Measurements from ENCODE around the gene MTG1.

The MTG1 gene

DNA sequence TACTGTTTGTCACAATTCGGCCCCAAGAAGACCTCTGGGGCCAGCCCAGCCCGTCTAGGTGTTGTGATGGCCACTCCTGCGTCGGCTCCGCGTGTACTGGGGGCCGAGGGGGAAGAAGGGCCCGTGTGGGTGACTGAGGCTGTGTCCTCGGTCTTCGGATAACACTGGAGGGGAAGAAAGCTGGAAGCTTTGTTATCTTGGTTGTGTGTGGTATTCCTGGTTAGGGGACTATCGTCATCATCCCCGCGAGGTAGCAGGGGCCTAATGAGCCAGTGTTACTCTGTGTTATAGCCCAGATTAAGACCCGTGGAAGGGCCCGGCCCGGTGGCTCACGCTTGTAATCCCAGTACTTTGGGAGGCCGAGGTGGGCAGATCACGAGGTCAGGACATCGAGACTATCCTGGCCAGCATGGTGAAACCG is 854 bp downstream of the MTG1 start:
- ChIA-PET CTCF (no interaction called here), POLR2A (interaction anchor here (0.7 to 1.8 kb wide), 3 partner anchors 15 to 66 kb away, joined by 3 to 8 read pairs (median 3); partner anchors contain the start of gene PAOX)
- peak; percentile 11 for DNase-seq (ENCODE audit: extremely low spot score)
- TF ChIP-seq SUZ12 (IDR thresholded peaks at IDR 0.05) (no peak), FOXA1 (IDR thresholded peaks at IDR 0.05) (no peak), L3MBTL2 (conservative IDR thresholded peaks at IDR 0.05) (no peak), TARDBP (IDR thresholded peaks at IDR 0.05) (no peak), CTBP1 (IDR thresholded peaks at IDR 0.05; ENCODE audit: borderline replicate concordance) (no peak), HDGF (IDR thresholded peaks at IDR 0.05; ENCODE audit: borderline replicate concordance) (no peak), ARNT (IDR thresholded peaks at IDR 0.05) (no peak), ELF4 (IDR thresholded peaks at IDR 0.05) (no peak), ZNF384 (IDR thresholded peaks at IDR 0.05) (no peak), SP1 (IDR thresholded peaks at IDR 0.05) (no peak), LEF1 (IDR thresholded peaks at IDR 0.05; ENCODE audit: borderline replicate concordance) (no peak), FOXM1 (IDR thresholded peaks at IDR 0.05; ENCODE audit: borderline replicate concordance) (no peak), FOXK2 (IDR thresholded peaks at IDR 0.05) (no peak), NFRKB (IDR thresholded peaks at IDR 0.05) (no peak)

DNA sequence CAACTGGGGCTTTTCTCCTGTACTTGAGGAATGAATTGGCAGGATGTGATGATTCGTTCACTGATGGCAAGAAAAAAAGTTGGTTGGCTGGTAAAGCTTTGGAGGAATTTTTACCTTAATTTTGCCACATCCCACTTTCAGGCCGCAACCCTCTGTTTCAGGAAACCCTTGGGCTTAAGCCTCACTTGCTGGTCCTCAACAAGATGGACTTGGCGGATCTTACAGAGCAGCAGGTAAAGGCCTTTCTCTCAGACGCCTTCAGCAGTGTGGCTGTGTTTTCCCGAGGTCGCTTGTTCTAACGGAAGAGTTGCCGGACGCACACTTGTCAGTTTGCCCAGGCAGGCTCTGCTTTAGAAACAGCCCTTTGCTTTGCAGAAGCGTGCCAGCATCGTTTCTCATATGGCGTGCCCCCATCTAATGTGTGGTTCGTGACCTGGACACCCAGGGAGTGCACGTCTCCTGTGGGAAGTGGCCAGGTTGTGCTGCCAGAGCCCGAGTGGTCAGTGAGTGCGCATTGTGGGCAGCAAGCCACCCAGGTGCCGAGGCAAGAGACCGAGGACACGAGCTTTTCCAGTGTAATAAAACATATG is 2.2 kb downstream of the MTG1 start:
- no peak for DNase-seq (ENCODE audit: extremely low spot score)
- CTCF ChIA-PET = no interaction called here
- TF ChIP-seq LEF1 (IDR thresholded peaks at IDR 0.05; ENCODE audit: borderline replicate concordance) (no peak), TARDBP (IDR thresholded peaks at IDR 0.05) (no peak), SUZ12 (IDR thresholded peaks at IDR 0.05) (no peak), NFRKB (IDR thresholded peaks at IDR 0.05) (no peak), HDGF (IDR thresholded peaks at IDR 0.05; ENCODE audit: borderline replicate concordance) (no peak), ZNF384 (IDR thresholded peaks at IDR 0.05) (no peak), CTBP1 (IDR thresholded peaks at IDR 0.05; ENCODE audit: borderline replicate concordance) (no peak), ARNT (IDR thresholded peaks at IDR 0.05) (no peak), BHLHE40 (IDR thresholded peaks at IDR 0.05; ENCODE audit: borderline replicate concordance) (no peak), FOXK2 (IDR thresholded peaks at IDR 0.05) (no peak), L3MBTL2 (conservative IDR thresholded peaks at IDR 0.05) (no peak)
- TF ChIP-seq, protein P1, sequence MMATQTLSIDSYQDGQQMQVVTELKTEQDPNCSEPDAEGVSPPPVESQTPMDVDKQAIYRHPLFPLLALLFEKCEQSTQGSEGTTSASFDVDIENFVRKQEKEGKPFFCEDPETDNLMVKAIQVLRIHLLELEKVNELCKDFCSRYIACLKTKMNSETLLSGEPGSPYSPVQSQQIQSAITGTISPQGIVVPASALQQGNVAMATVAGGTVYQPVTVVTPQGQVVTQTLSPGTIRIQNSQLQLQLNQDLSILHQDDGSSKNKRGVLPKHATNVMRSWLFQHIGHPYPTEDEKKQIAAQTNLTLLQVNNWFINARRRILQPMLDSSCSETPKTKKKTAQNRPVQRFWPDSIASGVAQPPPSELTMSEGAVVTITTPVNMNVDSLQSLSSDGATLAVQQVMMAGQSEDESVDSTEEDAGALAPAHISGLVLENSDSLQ (IDR thresholded peaks at IDR 0.05) = no peak
- POLR2A ChIA-PET = no interaction called here

DNA sequence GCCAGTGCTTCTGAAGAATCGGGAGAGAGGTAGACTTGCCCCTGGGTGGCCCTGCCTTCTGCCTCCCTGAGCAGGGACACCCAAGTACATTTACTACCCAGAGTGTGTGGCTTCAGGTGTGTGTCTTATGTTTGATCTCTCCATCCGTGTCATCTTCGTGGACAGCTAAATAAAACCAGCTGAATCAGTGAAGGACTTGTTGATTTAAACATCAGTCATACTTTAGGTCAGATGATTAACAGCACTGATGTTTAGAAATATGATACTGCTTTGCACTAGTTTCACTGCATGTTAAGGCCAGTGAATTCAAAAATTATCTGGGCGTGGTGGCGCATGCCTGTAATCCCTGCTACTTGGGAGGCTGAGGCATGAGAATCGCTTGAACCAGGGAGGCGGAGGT is 4.0 kb downstream of the MTG1 start:
- no peak for DNase-seq (ENCODE audit: extremely low spot score)
- TF ChIP-seq FOXM1 (IDR thresholded peaks at IDR 0.05; ENCODE audit: borderline replicate concordance) = no peak
- no peak for TF ChIP-seq TARDBP (IDR thresholded peaks at IDR 0.05)
- TF ChIP-seq ELF4 (IDR thresholded peaks at IDR 0.05) = no peak
- CTCF ChIA-PET = no interaction called here
- POLR2A ChIA-PET = no interaction called here

DNA sequence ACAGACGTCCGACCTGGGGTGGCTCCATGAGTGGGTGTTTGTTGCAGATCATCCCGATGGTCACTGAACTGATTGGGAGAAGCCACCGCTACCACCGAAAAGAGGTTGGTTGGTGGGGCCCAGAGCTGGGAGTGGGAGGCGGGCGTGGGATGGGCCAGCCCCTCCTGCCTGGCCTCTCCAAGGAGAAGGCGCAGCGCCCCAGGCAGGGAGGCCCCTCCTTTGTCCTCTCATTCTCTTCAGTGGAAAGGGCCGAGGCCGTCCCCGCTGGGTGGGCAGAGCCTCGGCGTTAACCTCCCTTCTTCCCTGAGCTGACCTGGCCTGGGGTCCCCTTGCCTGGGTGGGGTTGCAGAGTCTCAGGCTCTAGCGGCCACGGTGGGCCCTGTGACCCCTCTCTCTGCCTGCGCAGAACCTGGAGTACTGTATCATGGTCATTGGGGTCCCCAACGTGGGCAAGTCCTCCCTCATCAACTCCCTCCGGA is 5.2 kb downstream of the MTG1 start:
- ChIA-PET CTCF (no interaction called here), POLR2A (no interaction called here)

DNA sequence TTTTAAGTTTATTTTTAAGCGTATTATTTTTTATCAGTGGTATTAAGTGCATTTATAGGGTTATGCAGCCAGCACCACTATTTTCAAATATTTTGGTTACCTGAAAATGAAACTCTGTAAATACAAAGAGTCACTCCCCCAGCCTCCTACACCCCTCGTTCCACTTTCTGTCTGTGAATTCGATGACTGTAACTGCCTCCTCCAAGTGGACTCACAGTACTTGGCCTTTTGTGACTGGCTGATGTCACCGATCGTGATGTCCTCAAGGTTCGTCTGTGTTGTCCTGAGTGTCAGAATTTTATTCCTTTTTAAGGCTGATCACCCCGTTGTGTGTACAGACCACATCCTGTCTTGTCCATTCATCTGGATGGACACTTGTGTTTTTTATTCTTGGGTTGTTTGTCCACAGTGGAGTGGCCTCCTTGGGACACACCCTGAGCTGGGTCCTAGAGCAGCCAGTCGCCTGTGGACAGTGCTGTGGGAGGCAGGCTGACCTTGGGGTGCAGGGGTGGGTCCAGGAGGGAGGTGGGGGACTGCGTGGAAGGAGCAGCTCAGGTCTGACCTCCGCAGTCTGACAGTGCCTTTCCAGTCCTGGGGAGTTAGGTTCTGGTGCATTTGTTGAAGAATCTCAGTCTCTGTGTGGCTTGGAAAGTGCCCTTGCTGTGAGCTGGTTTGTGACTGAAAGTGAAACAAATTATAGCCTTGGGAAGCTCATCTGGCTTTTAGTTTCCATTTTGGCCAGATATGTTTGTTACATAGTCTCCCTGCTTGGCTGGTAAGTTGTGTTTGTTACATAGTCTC is 6.9 kb downstream of the MTG1 start:
- CTCF ChIA-PET = no interaction called here
- DNase-seq (ENCODE audit: extremely low spot score) = no peak
- TF ChIP-seq CTBP1 (IDR thresholded peaks at IDR 0.05; ENCODE audit: borderline replicate concordance) (no peak), ELF4 (IDR thresholded peaks at IDR 0.05) (no peak), LEF1 (IDR thresholded peaks at IDR 0.05; ENCODE audit: borderline replicate concordance) (no peak), TARDBP (IDR thresholded peaks at IDR 0.05) (no peak), ZNF384 (IDR thresholded peaks at IDR 0.05) (no peak), SP1 (IDR thresholded peaks at IDR 0.05) (no peak), FOXM1 (IDR thresholded peaks at IDR 0.05; ENCODE audit: borderline replicate concordance) (no peak), ARNT (IDR thresholded peaks at IDR 0.05) (no peak), BHLHE40 (IDR thresholded peaks at IDR 0.05; ENCODE audit: borderline replicate concordance) (no peak), HDGF (IDR thresholded peaks at IDR 0.05; ENCODE audit: borderline replicate concordance) (no peak), FOXA1 (IDR thresholded peaks at IDR 0.05) (no peak), FOXK2 (IDR thresholded peaks at IDR 0.05) (no peak), L3MBTL2 (conservative IDR thresholded peaks at IDR 0.05) (no peak), NFRKB (IDR thresholded peaks at IDR 0.05) (no peak), SUZ12 (IDR thresholded peaks at IDR 0.05) (no peak)
- TF ChIP-seq, protein P1 (IDR thresholded peaks at IDR 0.05) = no peak
- POLR2A ChIA-PET = no interaction called here

More for the DNA sequence above, 5.2 kb downstream of the MTG1 start:
- TF ChIP-seq LEF1 (IDR thresholded peaks at IDR 0.05; ENCODE audit: borderline replicate concordance) (no peak), FOXK2 (IDR thresholded peaks at IDR 0.05) (no peak), ELF4 (IDR thresholded peaks at IDR 0.05) (no peak), ZNF384 (IDR thresholded peaks at IDR 0.05) (no peak), BHLHE40 (IDR thresholded peaks at IDR 0.05; ENCODE audit: borderline replicate concordance) (no peak), SUZ12 (IDR thresholded peaks at IDR 0.05) (no peak), HDGF (IDR thresholded peaks at IDR 0.05; ENCODE audit: borderline replicate concordance) (no peak), FOXM1 (IDR thresholded peaks at IDR 0.05; ENCODE audit: borderline replicate concordance) (no peak), CTBP1 (IDR thresholded peaks at IDR 0.05; ENCODE audit: borderline replicate concordance) (no peak), TARDBP (IDR thresholded peaks at IDR 0.05) (no peak)
- no peak for DNase-seq (ENCODE audit: extremely low spot score)

DNA sequence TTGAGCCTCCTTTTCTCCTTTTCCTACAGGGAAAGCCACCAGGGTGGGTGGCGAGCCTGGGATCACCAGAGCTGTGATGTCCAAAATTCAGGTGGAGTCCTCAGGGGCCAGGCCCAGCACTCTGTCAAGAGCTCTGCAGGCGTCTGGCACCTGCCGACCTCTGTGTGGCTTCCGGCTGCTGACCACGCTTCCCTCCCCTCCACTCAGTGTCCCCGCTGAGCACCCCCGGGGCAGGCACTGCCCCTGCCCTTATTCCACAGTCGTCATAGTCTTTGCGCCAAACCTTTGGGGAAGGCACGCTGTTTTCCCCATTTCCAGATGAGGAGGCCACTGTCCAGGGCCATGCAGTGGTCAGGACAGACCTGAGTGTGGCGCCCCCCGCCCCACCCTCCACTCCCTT is 7.5 kb downstream of the MTG1 start:
- ChIA-PET CTCF (no interaction called here), POLR2A (no interaction called here)
- no peak for DNase-seq (ENCODE audit: extremely low spot score)
- TF ChIP-seq, protein P1 (IDR thresholded peaks at IDR 0.05) = no peak

All from HEK293T (cell line).